GM12872 (cell line): ENCODE data around the gene NPM1.

Source experiments
- TF ChIP-seq, protein P1 (sequence below): IDR thresholded peaks from 3 replicates; pipeline ENCODE4 v1.5.1; 2011; ENCODE audit warnings: low read depth, mild to moderate bottlenecking, low read length, moderate library complexity; ENCODE audit not compliant: insufficient read depth

The NPM1 gene

DNA sequence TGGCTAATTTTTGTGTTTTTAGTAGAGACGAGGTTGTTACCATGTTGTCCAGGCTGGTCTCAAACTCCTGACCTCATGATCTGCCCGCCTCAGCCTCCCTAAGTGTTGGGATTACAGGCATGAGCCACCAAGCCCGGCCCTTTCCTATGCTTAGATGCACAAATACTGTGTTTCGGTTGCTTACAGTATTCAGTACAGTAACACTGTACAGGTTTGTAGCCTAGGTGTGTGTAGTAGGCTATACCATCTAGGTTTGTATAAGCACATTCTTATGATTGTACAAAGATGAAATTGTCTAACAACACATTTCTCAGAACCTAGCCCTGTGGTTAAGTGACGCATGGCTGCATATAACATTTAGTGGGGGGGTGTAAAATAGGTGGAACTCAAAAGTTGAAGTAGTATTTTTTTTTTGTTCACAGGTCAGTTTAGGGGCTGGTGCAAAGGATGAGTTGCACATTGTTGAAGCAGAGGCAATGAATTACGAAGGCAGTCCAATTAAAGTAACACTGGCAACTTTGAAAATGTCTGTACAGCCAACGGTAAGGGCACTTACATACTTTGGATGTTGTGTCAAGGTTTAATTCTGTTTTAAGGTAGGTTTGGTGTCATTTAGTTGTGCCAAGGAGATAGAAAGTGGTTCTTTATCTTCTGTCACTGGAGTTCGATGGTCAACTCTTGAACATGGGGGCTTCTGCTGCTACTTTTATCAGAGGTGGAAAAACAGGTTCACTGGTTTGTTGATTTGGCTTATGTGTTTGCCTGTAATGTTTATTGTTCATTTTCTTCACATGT, 3.4 kb downstream of the NPM1 start:
- TF ChIP-seq, protein P1, sequence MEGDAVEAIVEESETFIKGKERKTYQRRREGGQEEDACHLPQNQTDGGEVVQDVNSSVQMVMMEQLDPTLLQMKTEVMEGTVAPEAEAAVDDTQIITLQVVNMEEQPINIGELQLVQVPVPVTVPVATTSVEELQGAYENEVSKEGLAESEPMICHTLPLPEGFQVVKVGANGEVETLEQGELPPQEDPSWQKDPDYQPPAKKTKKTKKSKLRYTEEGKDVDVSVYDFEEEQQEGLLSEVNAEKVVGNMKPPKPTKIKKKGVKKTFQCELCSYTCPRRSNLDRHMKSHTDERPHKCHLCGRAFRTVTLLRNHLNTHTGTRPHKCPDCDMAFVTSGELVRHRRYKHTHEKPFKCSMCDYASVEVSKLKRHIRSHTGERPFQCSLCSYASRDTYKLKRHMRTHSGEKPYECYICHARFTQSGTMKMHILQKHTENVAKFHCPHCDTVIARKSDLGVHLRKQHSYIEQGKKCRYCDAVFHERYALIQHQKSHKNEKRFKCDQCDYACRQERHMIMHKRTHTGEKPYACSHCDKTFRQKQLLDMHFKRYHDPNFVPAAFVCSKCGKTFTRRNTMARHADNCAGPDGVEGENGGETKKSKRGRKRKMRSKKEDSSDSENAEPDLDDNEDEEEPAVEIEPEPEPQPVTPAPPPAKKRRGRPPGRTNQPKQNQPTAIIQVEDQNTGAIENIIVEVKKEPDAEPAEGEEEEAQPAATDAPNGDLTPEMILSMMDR, result no peak

DNA sequence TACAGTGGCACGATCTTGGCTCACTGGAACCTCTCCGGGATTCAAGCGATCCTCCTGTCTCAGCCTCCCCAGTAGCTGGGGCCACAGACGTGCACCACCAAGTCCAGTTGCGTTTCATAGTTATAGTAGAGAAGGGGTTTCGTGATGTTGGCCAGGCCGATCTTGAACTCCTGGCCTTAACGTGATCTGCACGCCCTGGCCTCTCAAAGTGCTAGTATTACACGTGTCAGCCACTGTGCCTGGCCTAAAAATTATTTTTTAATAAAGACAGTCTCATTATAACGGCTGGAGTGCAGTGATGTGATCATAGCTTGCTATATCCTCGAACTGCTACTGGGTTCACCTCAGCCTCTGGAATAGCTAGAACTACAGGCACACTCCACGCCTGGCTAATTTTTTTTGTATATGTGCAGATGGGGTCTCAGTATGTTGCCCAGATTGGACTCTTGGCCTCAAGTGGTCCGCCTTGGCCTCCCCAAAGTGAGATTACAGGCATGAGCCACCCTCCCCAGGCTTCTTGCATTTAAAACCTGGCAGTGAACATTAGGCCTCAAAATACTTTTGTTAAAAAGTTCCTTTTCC, 4.4 kb downstream of the NPM1 start:
- TF ChIP-seq, protein P1, result no peak

DNA sequence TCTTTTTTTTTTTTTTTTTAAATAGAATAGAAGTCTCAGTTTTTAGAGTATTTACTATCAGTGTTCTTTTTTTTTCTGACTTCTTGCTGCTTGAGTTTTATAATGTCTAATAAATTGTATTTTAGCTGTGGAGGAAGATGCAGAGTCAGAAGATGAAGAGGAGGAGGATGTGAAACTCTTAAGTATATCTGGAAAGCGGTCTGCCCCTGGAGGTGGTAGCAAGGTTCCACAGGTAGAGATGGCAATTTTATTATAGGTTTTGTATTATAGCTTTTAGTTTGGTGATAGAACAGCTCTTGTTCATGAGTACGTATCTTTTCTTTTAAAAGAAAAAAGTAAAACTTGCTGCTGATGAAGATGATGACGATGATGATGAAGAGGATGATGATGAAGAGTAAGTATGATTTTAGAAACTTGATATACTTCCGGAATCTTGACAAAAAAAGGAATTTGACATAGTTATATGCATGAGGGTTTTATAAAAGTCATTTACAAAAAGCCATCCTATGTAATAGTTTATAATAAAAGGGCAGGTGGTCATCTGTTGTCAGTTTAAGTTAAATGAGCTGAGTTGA, 5.0 kb downstream of the NPM1 start:
- TF ChIP-seq, protein P1, result 0 out of 3 replicates have a peak, but pooled peaks have one; percentile 3

DNA sequence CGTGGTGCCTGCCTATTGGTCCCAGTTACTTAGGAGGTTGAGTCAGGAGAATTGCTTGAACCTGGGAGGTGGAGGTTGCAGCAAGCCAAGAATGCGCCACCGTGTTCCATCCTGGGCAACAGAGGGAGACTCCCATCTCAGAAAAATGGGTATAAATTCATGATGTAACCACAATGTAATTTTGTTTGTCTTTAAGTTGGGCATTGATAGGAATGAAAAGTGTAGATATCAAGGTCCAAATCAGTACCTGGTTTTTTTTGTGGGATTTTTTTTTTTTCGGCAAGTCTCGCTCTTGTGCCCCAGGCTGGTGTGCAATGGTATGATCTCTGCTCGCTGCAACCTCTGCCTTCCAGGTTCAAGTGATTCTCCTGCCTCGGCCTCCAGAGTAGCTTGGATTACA, 7.4 kb downstream of the NPM1 start:
- TF ChIP-seq, protein P1, result no peak

DNA sequence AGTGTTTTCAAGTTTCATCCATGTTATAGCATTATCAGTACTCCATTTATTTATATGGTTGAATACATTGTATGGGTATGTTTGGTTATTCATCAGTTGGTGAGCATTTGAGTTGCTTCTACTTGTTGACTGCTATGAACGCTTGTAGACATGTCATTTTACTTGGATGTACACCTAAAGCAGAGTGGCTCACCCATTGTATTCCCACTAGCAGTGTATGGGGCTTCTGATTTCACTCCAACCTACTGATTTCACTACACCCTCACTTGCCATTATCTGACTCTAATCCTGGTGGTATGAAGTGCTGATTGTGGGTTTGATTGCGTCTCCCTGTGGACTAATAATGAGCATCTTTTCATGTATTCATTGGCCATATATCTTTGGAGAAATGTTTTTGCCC, 9.5 kb downstream of the NPM1 start:
- TF ChIP-seq, protein P1, result no peak

DNA sequence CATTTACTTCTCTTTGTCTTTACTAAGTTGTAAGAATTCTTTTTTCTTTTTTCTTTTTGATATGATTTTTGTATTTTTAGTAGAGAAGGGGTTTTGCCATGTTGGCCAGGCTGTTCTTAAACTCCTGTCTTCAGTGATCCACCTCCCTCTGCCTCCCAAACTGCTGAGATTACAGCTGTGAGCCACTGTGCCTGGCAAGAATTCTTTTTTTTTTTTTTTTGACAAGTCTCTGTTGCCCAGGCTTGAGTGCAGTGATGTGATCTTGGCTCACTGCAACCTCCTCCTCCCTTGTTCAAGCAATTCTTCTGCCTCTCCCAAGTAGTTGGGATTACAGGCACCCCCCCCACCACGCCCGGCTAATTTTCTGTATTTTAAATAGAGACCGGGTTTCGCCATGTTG, 9.9 kb downstream of the NPM1 start:
- TF ChIP-seq, protein P1, result no peak

DNA sequence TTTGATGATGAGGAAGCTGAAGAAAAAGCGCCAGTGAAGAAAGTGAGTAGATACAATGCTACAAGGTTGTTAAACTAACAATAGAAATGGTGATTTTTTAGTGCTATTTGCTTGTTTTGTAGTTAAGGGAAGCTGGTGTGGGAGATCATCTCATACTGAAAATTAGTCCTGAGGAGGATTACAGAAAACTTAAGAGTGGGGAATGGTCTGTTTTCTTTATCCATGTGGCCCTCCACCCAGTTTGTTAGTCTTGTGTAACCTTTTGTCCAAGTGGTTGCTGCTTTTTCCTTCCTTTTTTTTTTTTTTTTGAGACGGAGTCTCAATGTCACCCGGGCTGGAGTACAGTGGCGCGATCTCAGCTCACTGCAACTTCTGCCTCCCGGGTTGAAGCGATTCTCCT, 12.5 kb downstream of the NPM1 start:
- TF ChIP-seq, protein P1, result no peak
